Stimulated activated CD8-positive, alpha-beta memory T cell treated with anti-CD3 and anti-CD28 coated beads, Interleukin-4, amount 100 ng/mL, for 1 hour (primary cell): ENCODE measurements around the gene RBPJL.
A peak's percentile ranks its signal among the peaks of the same experiment; 100 is the strongest.

ENCODE experiments used
- DNase-seq, 2 donors: peaks; one replicate each; pipeline ENCODE4 v3.0.0-alpha.2; 2020; ENCODE audit warnings: low read depth in 2 of 2, low spot score in 1 of 2

The RBPJL gene, protein sequence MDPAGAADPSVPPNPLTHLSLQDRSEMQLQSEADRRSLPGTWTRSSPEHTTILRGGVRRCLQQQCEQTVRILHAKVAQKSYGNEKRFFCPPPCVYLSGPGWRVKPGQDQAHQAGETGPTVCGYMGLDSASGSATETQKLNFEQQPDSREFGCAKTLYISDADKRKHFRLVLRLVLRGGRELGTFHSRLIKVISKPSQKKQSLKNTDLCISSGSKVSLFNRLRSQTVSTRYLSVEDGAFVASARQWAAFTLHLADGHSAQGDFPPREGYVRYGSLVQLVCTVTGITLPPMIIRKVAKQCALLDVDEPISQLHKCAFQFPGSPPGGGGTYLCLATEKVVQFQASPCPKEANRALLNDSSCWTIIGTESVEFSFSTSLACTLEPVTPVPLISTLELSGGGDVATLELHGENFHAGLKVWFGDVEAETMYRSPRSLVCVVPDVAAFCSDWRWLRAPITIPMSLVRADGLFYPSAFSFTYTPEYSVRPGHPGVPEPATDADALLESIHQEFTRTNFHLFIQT

DNA sequence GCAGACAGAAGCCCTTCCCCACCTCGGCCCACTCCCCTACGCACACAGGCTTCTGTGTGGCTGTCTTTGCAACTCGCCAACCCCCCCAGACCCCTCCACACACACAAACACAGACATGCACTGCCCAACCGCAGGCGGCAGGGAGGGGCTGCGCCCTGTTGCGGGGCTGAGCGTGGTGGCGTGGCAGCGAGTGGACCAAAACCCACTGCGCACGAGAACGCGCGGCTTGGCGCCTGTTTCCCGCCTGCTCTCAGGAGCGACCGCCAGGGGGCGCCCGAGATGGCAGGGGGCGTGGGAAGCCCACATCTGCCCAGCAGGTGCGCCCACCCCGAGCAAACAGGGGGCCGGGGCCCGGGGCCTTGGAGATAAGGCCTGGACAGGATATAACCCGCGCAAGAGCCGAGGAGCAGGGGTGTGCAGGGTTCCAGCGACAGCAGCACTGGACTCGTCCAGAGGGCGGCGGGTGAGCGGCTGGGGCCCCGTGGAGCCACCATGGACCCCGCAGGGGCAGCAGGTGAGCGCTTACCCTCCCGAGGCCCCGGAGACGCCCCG is at the start of gene RBPJL:
Gene RBPJL (plus strand): TSS at position 410 of the 552 bp plus-strand sequence. CDS start 83 bp downstream, at position 493.
- no peak for DNase-seq

DNA sequence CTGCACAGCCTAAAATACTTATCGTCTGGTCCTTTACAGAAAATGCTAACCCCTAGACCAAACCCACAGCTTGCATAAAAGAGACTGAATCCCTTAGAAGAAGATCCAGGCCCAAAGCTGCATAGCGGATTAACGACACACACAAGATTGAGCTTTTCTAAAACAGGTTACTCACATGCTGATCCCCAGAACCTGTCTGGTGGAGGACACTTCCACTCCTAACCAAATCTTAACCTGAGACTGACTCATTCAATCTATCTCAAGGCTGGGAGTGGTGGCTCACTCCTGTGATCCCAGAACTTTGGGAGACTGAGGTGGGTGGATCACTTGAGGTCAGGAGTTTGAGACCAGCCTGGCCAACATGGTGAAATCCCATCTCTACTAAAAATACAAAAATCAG is 49.5 kb upstream of the RBPJL start:
- DNase-seq = no peak

DNA sequence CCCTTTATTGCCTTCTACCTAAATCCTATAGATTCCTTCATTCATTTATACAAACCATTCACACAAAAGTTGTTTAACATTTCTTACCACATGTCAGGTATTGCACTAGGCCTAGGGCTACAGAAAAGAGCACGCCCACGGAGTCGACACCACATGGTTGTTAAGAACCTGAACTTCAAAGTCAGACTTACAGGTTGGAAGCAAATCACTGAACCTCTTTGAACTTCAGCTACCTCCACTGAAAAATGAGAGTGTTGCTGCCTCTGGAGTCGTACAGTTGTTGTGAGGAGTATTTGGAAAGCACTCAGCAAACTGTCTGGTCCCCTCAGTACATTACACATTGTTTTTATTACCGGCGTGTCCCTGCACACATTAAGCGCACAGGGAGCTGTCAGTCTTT is 48.9 kb upstream of the RBPJL start:
- no peak for DNase-seq

DNA sequence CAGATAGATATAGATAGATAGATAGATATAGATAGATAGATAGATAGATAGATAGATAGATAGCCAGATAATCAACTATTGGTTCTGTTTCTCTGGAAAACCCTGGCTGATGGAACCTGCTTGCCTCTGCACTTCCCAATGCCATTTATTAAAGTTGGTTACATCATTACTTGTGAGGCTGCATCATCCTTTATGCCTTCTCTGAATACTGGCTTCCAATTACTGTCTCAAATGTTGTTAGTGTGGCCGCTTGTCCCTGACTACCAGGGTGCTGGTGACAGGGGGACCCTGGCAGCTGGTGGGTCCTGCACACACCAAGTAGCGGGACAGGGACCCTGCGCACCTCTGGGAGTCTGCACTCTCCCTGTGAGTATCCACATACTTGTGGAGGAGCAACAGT is 48.4 kb upstream of the RBPJL start:
- DNase-seq = no peak

DNA sequence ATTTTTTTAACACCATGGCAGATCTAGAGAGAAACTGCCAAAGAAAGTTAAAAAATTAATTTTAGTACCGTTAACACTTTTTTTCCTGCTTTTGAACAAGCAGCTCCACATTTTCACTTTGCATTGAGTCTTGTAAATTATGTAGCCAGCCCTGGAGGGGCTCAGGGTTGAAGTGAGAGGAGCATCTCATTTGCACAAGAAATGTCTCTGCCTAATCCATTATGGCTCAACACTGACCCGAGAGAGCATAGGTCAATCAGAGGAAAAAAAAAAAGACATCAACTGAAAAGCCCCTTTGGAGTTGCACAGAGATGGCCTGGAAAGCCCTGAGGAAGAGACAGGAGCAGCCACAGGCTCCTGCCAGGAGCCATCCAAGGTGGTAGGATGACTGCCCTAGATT is 48.0 kb upstream of the RBPJL start:
- no peak for DNase-seq

DNA sequence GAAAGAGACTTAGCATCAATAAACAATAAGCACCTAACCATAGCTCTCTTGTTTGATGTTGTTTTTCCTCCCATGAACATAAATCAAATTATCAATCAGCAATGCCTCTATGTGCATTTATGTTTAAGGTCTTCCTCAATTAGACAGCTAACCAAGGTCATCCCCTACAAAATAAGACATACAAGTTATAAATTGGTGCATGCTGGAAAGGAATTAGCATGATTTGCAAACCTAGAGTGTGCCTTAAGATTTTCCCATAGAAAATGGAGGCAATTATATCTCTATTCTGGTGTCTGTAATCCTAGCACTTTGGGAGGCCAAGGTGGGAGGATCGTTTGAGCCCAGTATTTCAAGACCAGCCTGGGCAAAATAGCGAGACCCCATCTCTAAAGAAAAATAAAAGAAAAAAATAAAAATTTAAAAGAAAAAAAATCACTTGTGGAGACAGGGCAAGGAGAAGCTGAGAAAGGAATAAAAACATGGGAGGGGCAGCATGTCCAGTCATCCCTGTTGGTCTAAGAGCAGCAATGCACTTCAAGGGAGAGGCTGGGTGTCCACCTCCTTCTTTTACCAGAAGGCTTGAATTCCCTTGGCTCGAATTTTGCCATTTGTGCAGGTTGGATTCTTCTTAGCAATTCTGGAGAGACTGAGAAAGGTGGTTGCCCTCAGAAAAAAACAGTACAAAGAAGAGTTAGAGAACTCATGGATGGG is 42.9 kb upstream of the RBPJL start:
- no peak for DNase-seq

DNA sequence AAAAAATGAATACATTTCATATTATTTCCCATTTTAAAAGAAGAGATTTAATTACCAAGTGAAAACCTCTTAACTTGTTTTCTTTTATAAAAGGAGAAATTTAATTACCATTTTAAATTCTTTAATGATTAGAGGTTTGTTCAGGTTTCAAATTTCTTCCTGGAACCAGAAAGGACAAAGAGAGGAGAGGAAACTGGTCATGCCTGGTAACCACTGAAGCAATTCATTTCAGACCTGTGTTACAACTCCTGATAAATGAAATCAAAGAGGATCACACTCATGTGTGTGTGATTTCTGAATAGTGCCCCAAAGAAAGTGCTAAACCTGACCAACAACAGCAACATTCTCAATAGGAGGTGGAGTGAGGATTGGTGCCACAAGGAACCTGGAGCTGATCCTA is 39.7 kb upstream of the RBPJL start:
- DNase-seq = no peak

DNA sequence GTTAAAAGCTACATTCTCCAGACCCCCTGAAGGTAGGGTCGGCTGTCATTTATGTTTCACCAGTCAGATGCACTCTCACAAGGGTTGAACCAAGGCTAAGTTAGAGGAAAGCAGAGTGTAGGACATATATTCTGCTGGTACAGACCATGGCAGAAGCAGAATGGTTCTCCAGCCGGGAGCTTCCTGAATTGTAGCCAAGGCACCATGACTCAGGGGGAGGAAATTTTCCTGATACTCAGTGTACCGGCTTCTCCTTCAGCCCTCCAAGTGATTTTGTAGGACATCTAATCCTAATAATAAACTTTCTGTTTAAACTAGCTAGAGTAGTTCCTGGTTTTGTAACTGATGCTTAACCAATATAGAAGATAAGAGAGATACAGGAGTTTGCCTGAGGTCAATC is 38.1 kb upstream of the RBPJL start:
- no peak for DNase-seq

DNA sequence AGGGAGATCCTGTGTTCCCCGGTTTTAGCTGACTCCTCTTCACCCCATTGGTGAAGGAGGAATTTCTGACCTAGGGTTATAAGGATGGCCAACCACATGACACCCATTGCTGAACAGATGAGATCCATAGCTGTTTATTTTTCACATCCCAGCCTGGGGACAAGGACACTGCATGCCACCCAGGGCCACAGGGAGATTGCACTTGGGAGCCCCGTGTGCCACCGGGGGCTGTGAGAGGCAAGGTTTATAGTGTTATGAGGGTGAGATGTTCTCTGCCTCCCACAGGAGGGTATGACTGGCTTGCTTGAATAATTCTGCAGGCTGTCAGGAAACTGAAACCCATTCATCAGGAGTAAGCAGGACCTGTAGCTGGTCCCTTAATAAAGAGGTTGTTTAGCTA is 37.6 kb upstream of the RBPJL start:
- no peak for DNase-seq

DNA sequence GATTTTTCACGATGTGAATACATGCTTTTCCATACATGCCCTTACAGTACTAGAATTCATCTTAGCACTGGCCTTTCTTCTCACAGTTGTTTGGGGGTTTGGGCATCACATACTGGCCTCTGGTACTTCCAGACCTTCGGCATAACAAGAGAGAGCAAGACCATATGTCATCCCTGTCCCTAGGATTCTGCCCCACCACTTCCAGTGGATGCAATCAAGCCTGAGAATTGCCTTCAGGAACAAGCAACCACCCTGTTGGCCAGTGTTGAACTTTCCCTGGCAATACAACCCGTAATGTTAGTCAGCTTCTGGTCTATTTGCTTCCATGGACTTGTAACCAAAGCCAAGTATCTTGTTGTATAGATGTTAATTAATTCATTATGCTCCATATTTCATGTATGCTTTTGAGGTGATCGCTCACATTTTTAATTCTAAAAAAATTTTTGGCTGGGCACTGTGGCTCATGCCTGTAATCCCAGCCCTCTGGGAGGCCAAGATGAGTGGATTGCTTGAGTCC is 36.8 kb upstream of the RBPJL start:
- DNase-seq = no peak

DNA sequence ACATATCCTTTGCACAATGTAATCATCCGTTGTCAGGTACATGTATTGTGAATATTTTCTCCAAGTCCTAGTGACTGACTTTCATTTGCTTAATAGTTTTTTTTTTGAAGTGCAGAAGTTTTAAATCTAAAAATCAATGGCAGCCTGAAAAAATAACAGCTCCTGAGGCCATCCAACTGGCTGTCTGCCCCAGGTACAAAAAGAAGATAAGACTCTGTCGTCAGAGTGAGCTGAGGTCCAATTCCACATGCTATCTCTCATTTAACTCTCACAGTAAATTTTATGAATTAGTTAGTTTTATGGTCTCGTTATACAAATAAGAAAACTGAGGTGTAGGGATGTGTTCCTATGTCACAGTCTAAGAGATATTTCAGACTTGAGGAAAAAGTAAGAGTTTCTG is 31.3 kb upstream of the RBPJL start:
- DNase-seq = no peak

DNA sequence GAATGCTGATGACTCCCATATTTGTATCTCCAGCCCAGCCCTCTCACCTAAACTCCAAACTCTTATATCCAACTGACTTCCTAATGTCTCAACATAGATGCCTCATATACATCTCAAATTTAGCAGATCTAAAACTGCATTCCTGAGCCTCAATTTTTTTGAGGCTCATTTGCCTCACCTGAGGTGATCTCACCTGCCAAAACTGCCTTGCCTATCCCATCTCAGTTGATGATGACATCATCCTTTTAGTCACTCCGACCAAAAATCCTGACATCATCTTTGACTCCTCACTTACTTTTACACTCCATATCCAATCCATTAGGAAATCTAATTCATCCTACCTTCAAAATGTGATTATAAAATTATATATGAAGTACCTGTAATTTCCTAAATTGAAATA is 26.6 kb upstream of the RBPJL start:
- no peak for DNase-seq

DNA sequence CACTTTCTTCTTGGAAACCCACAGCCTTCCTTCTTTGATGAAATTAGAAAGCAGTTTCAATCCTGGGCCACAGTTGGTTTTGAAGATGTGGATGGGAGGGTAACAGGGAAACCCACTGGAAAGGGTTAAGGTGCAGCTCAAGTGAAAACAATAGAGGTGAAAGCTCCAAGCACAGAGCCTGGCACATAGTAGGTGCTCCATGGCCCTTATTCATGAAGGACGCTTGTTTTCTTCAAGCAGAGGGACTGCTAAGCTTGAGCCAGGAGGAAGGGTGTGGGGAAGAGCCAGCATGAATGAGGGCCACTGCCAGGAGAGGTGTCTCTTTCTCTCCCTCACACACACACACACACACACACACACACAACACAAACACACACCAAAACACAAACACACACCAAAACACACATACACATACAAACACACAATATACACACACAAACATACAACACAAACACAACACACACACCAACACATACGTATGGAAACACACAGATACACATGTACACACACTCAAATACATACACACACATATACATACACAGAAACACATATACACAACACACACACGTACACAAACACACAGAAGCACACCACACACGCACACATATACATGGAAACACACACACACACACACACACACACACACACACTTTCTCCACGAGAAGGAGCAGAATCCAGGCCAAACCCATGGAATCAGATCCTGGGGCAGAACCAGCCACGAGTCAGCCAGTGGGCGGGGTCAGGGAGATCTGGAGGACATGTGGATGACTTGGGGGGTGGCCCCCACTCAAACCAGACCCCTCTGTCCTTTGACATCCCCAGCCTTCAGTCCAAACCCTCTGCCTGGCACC is 23.7 kb upstream of the RBPJL start:
- no peak for DNase-seq

DNA sequence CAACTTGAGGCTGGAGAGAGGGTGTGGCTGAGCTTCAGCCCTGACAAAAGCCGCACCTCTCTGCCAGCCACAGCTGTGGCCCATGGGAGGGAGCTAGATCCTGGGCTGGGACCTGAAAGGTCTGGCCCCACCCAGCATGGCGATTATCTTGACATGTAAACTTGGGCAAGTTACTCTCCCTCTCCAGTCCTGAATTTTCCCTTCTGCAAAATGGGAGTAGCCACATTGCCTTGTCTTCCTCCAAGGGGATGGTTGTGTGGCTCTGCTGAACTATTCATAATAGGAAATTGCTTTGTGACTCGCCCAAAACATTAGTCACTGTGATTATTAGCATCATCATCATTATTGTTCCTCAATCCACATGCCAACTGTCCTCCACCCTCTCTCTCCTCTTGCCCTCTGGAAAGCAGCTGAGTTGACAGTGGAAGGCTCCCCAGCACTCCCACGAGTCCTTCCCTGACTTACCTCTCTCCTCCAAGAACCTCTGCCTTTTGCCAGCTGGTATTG is 23.0 kb upstream of the RBPJL start:
- DNase-seq = no peak

DNA sequence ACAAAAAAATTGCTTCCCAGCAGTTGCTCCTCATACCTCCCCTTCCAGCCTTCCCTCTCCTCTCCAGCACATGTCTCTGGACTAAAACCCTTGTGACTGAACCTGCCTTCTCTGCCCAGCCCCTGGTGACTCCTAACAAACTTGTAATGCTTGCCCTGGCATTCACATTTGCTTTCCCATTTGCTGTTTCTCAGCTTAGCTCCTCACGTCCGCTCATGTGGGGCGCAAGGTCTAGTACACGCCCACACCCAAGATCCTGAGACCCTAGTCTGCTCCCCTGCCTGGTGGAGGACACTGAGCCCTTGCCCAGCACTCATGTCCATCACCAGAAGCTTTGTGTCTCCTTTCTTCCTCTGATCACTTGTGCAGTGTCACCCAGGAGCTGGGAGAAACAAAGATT is 18.3 kb upstream of the RBPJL start:
- DNase-seq = no peak

DNA sequence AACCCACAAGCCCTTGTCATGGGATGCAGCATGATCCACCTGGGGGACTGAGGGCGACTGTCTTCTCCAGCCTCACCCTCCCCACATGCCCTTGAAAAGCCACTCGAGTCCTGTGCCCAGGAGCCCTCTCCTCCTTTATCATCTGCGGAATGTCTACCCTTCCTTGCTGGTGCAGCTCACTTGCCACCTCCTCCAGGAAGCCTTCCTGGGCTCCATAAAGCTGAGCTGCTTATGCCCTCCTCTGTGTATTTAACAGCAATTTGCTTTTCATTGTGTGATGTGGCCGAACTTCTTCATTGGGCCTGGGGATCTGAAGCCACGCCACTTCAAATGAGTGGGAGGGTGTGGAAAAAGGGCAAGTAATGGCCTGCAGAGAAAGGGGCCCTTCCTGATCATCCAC is 17.8 kb upstream of the RBPJL start:
- no peak for DNase-seq

DNA sequence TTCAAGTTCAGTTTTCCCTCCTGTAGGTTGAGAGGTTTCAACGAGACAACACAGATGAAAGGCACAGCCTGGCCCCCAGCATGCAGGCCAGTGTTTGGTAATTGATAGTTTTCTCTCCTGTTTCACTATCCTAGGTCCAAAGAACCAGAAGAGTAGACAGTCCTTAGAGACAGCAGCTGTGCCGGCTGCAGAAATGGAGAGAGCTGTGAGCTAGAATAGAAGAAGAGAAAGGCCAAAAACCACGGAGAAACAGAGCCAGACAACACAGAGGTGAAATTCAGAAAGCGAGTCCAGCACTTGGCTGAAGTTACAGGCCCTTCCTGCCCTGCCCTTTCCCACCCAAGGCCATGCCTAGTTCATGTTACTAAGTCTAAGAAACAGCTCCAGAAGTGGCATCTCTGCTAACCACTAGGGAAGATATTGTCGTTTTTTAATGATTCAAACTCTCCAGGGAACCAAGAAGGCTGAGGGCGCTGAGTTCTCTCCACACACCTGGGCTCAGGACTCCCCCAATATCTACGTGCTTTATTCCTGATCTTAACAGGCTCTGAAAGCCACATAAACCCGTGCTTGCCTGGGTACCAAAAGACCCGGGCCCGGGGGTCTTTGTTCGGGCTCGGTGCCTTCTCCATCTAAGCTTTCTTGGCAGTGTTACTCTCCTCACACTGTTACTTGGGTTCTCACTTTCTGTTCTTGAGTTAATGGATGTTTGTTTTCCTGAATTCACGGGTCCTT is 16.5 kb upstream of the RBPJL start:
- no peak for DNase-seq

DNA sequence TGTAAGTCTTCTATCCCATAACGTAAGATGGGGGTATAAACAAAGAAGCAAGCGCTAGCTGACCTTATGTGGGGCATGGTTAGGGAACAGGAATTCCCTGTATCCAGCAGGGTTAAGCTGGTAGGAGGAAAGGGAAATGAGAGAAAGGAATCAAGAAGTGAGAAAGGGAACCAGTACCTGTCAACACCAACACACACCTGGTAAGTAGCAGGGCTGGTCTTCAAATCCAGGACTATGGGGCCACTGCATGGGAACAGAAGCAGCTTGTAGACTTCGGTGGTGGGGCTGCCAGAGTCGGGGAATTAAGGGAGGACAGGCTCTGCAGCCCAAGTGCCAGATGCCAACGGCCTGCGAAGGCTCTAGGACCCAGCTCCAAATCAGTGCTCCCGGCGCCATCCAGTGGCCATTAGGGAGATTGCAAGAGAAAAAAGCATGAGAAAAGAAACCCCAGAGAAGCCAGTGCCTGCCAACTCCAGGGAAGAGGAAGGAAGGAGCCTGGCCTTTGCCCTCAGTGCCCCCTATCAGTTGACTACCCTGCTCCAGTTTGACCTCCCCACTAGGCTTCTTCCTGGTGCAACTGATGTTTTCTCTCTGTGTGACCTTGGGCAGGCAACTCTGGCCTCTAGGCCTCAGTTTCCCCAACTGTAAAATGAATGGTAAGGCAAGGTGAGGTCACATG is 15.8 kb upstream of the RBPJL start:
- DNase-seq = peak; percentile 20 to 46

DNA sequence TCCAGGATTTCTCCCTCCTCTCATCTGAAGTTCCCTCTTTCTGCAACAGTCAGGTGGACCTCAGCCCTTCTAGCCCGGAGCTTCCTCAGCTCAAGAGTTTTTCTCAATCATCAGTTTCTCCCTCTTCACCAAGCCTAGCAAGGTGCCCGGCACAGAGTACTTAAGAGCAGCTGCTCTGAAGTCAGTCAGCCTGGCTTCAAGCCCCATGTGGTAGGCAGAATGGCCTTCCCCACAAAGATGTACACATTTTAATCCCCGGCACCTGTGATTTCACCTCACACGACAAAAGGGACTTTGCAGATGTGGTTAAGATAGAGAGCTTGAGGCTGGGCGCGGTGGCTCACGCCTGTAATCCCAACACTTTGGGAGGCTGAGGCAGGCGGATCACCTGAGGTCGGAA is 15.1 kb upstream of the RBPJL start:
- no peak for DNase-seq

DNA sequence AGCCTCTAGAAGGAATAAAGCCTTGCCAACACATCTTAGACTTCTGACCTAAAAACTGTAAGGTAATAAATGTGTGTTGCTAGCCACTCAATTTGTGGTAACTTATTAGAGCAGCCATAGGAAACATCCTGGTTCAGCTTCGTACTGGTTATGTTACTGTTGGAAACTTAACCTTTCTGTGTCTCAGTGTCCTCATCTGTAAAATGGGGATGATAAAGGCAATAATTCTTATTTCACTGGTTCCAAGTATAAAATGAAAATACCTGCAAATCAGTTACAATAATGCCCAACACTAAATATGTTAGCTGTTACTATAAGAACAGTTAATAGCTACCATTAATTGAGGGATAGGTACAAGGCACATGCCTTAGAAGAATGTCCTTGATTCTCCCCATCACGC is 14.3 kb upstream of the RBPJL start:
- DNase-seq = no peak
